ENCODE data around the gene TENM3.

DNA sequence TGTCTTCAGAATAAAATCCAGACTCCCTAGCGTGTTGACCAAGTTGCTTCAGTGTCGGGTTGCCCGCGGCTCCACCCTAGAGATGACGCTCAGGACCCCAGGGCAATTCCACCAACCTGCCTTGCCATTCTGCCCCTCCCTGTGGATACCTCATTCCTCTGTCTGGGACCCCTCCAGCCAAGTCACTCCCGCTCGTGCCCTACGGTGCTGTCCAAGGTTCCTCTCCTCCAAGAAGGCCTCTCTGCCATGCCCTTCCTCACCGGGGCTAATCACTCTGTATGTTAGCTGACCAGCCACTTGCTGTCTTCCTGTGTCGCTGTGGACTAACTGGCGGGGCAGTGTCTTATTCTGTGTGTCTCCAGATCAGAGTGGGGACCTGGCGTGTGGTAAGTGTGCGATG is 46.6 kb downstream of the TENM3 start:
- TF ChIP-seq, protein P1, sequence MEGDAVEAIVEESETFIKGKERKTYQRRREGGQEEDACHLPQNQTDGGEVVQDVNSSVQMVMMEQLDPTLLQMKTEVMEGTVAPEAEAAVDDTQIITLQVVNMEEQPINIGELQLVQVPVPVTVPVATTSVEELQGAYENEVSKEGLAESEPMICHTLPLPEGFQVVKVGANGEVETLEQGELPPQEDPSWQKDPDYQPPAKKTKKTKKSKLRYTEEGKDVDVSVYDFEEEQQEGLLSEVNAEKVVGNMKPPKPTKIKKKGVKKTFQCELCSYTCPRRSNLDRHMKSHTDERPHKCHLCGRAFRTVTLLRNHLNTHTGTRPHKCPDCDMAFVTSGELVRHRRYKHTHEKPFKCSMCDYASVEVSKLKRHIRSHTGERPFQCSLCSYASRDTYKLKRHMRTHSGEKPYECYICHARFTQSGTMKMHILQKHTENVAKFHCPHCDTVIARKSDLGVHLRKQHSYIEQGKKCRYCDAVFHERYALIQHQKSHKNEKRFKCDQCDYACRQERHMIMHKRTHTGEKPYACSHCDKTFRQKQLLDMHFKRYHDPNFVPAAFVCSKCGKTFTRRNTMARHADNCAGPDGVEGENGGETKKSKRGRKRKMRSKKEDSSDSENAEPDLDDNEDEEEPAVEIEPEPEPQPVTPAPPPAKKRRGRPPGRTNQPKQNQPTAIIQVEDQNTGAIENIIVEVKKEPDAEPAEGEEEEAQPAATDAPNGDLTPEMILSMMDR (IDR thresholded peaks at IDR 0.05; ENCODE audit: insufficient read depth, low read length, poor library complexity, severe bottlenecking) = no peak
- no peak for TF ChIP-seq EZH2phosphoT487 (conservative IDR thresholded peaks at IDR 0.05; ENCODE audit: low read length)
